B cell (primary cell): Measurements from ENCODE around the gene USH1C.

ENCODE experiments used
- CTCF ChIP-seq: fragments of 200-600 bp; IDR thresholded peaks from one replicate; pipeline ENCODE4 v1.8.0; 2022; ENCODE audit warnings: antibody characterized with exemption, mild to moderate bottlenecking
- EZH2 ChIP-seq: IDR thresholded peaks from 2 replicates; pipeline ENCODE4 v1.6.1; 2012; ENCODE audit warnings: borderline replicate concordance, low read depth, mild to moderate bottlenecking, moderate library complexity, low read length; ENCODE audit not compliant: insufficient read depth, poor library complexity, severe bottlenecking

- TF ChIP-seq CTCF (no peak), EZH2 (no peak)
Observed at GRCh38 chr11:17478070-17478469, 66.1 kb downstream of the USH1C start.
